GM23338 (cell line): Measurements from ENCODE around the gene ETF1. TPM values are rescaled to one million over a fixed set of nuclear protein-coding genes. Genes with fewer than 3 reads are reported as not detected.
A peak's percentile ranks its signal among the peaks of the same experiment; 100 is the strongest.

Experiments
- ATAC-seq: fragments of 200-7000 bp; cut with Tn5 transposase; 3 replicates; pipeline ENCODE4 v1.9.1; 2020
- DNase-seq: peaks from one replicate; pipeline ENCODE4 v3.0.0-alpha.2; 2015; ENCODE audit warnings: low spot score
- H2AFZ ChIP-seq: fragments of 200-600 bp; sonication (generic); 2 replicates; pipeline ENCODE4 v1.8.0; 2016; ENCODE audit warnings: antibody characterized with exemption, mild to moderate bottlenecking, moderate library complexity
- H3F3A ChIP-seq: fragments of 200-600 bp; sonication (generic); replicated peaks from 2 replicates; pipeline ENCODE4 v1.8.0; 2017; ENCODE audit warnings: antibody characterized with exemption, mixed run types, low read depth
- H3K27ac ChIP-seq: fragments of 200-600 bp; sonication (generic); 2 replicates; pipeline ENCODE4 v1.6.1; 2016; ENCODE audit warnings: low read depth
- H3K27me3 ChIP-seq: fragments of 200-600 bp; sonication (generic); 2 replicates; pipeline ENCODE4 v1.8.0; 2016; ENCODE audit warnings: mild to moderate bottlenecking, mixed run types, moderate library complexity; ENCODE audit not compliant: insufficient read depth
- H3K36me3 ChIP-seq: fragments of 200-600 bp; sonication (generic); 2 replicates; pipeline ENCODE4 v1.8.0; 2016; ENCODE audit warnings: mild to moderate bottlenecking; ENCODE audit not compliant: insufficient read depth
- H3K4me1 ChIP-seq: fragments of 200-600 bp; sonication (generic); 2 replicates; pipeline ENCODE4 v1.8.0; 2016; ENCODE audit warnings: mild to moderate bottlenecking, moderate library complexity; ENCODE audit not compliant: insufficient read depth
- H3K4me2 ChIP-seq: fragments of 200-600 bp; sonication (generic); 2 replicates; pipeline ENCODE4 v1.7.1; 2017; ENCODE audit warnings: mixed run types
- H3K4me3 ChIP-seq: fragments of 200-600 bp; sonication (generic); 2 replicates; pipeline ENCODE4 v1.6.1; 2016; ENCODE audit warnings: mixed run types
- H3K79me2 ChIP-seq: fragments of 200-600 bp; sonication (generic); replicated peaks from 2 replicates; pipeline ENCODE4 v1.8.0; 2017; ENCODE audit warnings: mild to moderate bottlenecking; ENCODE audit not compliant: insufficient read depth
- H3K9me2 ChIP-seq: fragments of 200-600 bp; sonication (generic); 2 replicates; pipeline ENCODE4 v1.8.0; 2017; ENCODE audit not compliant: insufficient read depth
- H4K20me1 ChIP-seq: fragments of 200-600 bp; sonication (generic); replicated peaks from 2 replicates; pipeline ENCODE4 v1.8.0; 2017; ENCODE audit warnings: mild to moderate bottlenecking; ENCODE audit not compliant: insufficient read depth
- H3K27ac Mint-ChIP-seq: 2 replicates; pipeline ENCODE4 v1.8.0; 2020; ENCODE audit warnings: inconsistent platforms, mild to moderate bottlenecking, moderate library complexity, mixed read lengths
- H3K27me3 Mint-ChIP-seq: 3 replicates; pipeline ENCODE4 v1.8.0; 2022; ENCODE audit warnings: low read depth, mild to moderate bottlenecking, moderate library complexity, mixed read lengths, inconsistent platforms; ENCODE audit not compliant: insufficient read depth, poor library complexity
- H3K36me3 Mint-ChIP-seq: 3 replicates; pipeline ENCODE4 v1.8.0; 2021; ENCODE audit warnings: low read depth, mild to moderate bottlenecking, inconsistent platforms, moderate library complexity, mixed read lengths
- H3K4me1 Mint-ChIP-seq: 3 replicates; pipeline ENCODE4 v1.8.0; 2020; ENCODE audit warnings: mild to moderate bottlenecking, inconsistent platforms, mixed read lengths
- H3K4me3 Mint-ChIP-seq: 3 replicates; pipeline ENCODE4 v1.8.0; 2021; ENCODE audit warnings: moderate library complexity, mild to moderate bottlenecking, inconsistent platforms, mixed read lengths
- H3K9me3 Mint-ChIP-seq: 3 replicates; pipeline ENCODE4 v1.8.0; 2020; ENCODE audit warnings: moderate library complexity, mild to moderate bottlenecking, inconsistent platforms, mixed read lengths
- CREB1 ChIP-seq: fragments of 250-450 bp; sonication (Bioruptor Pico); IDR thresholded peaks from 2 replicates; pipeline ENCODE4 v1.5.0; 2020; ENCODE audit warnings: low read depth, mild to moderate bottlenecking, moderate library complexity
- CTCF ChIP-seq, 2 experiments: fragments of 200-600 bp in 1 of 2; sonication (generic) in 1 of 2; conservative IDR thresholded peaks; 2 replicates each; pipeline versions ENCODE4 v1.5.1 to v1.6.1; 2016 to 2017; ENCODE audit warnings: antibody characterized with exemption in 2 of 2, low read depth in 2 of 2, mild to moderate bottlenecking in 2 of 2, moderate library complexity in 1 of 2
- ETS1 ChIP-seq: IDR thresholded peaks from 2 replicates; pipeline ENCODE4 v1.6.1; 2016; ENCODE audit warnings: antibody characterized with exemption
- EZH2 ChIP-seq: fragments of 200-600 bp; sonication (generic); IDR thresholded peaks from one replicate; pipeline ENCODE4 v1.8.0; 2017; ENCODE audit warnings: antibody characterized with exemption, mild to moderate bottlenecking, low read depth; ENCODE audit not compliant: unreplicated experiment
- EZH2phosphoT487 ChIP-seq: fragments of 200-600 bp; sonication (generic); IDR thresholded peaks from one replicate; pipeline ENCODE4 v1.8.1; 2018; ENCODE audit warnings: antibody characterized with exemption; ENCODE audit not compliant: unreplicated experiment
- JUNB ChIP-seq: IDR thresholded peaks from one replicate; pipeline ENCODE4 v1.6.1; 2016; ENCODE audit warnings: antibody characterized with exemption; ENCODE audit not compliant: unreplicated experiment
- NANOG ChIP-seq: IDR thresholded peaks from 2 replicates; pipeline ENCODE4 v1.6.1; 2016; ENCODE audit warnings: antibody characterized with exemption, borderline replicate concordance
- POLR2AphosphoS5 ChIP-seq: IDR thresholded peaks from 2 replicates; pipeline ENCODE4 v1.6.1; 2016; ENCODE audit warnings: antibody characterized with exemption, low read depth
- REST ChIP-seq: IDR thresholded peaks from one replicate; pipeline ENCODE4 v1.6.1; 2018; ENCODE audit warnings: antibody characterized with exemption; ENCODE audit not compliant: unreplicated experiment
- STAT1 ChIP-seq: IDR thresholded peaks from one replicate; pipeline ENCODE4 v1.6.1; 2016; ENCODE audit warnings: antibody characterized with exemption; ENCODE audit not compliant: unreplicated experiment
- ZNF114 ChIP-seq: fragments of 250-450 bp; sonication (Bioruptor Pico); IDR thresholded peaks from 2 replicates; pipeline ENCODE4 v1.5.0; 2020; ENCODE audit warnings: mild to moderate bottlenecking, moderate library complexity
- ZNF331 ChIP-seq: fragments of 250-450 bp; sonication (Bioruptor Pico); IDR thresholded peaks from 2 replicates; pipeline ENCODE4 v1.5.0; 2020; ENCODE audit warnings: low read depth, mild to moderate bottlenecking, moderate library complexity
- ZNF462 ChIP-seq: fragments of 250-450 bp; sonication (Bioruptor Pico); IDR thresholded peaks from 2 replicates; pipeline ENCODE4 v1.5.0; 2020; ENCODE audit warnings: mild to moderate bottlenecking, moderate library complexity
- long read RNA-seq: library from polyadenylated mRNA; unstranded; transcript quantifications from one replicate; pipeline ENCODE4 v2.0.0, GENCODE V29; 2020; ENCODE audit not compliant: unreplicated experiment
- polyA plus RNA-seq: library from polyadenylated mRNA; unstranded; fragments of >200 nt; fragmentation: Nextera tagmentation; extraction: Ambion mirVana; gene quantifications from 2 replicates; pipeline ENCODE4 v1.2.1, GENCODE V29; 2016
- total RNA-seq: library from RNA; depleted of rRNA; stranded (reverse); fragments of >200 nt; shearing (Covaris generic); gene quantifications from 2 replicates; pipeline ENCODE4 v1.2.3, GENCODE V29; 2014; rRNA removed

Gene ETF1
- total RNA-seq (134 and 136 TPM in 2 replicates), polyA plus RNA-seq (56.7 and 68.9 TPM in 2 replicates)
- long read RNA-seq, transcript ETF1-201 (11 exons, 3,742 nt), result major isoform, 56 of 85 reads
- long read RNA-seq, partial matches to known transcripts, result 17 of 85 reads
- long read RNA-seq, other reads (novel, unspliced or antisense), result 11 of 85 reads

- Histone ChIP-seq H3K4me3 (peak within 1 kb of the TSS; percentile 96), H4K20me1 (peaks cover 57% of the 10 kb centered on the region), H3K27me3 (no peaks in the 10 kb centered on the region), H3K36me3 (peaks cover 13% of the 10 kb centered on the region; the same call in 1 of the 2 replicates), H3K4me1 (peaks cover 29% of the 10 kb centered on the region), H3F3A (no peaks in the 10 kb centered on the region), H3K9me2 (no peaks in the 10 kb centered on the region), H3K4me2 (peak within 1 kb of the TSS; percentile 99), H3K27ac (peak within 1 kb of the TSS; percentile 97), H3K79me2 (peaks cover 93% of the 10 kb centered on the region), H2AFZ (peak within 1 kb of the TSS; percentile 54; the same call in 1 of the 2 replicates)
- Mint-ChIP-seq H3K9me3 (no peaks in the 10 kb centered on the region), H3K27me3 (peaks cover 5% of the 10 kb centered on the region), H3K27ac (peak within 1 kb of the TSS; percentile 100), H3K4me3 (peak within 1 kb of the TSS; percentile 99), H3K4me1 (peaks cover 19% of the 10 kb centered on the region), H3K36me3 (peaks cover 43% of the 10 kb centered on the region)
- TF ChIP-seq EZH2phosphoT487, result no peak
- TF ChIP-seq ETS1, result peak; percentile 85
- TF ChIP-seq EZH2, result no peak
- no peak for TF ChIP-seq REST
- peak; percentile 79 for TF ChIP-seq POLR2AphosphoS5
- TF ChIP-seq ZNF462 (CRISPR knock-in tag), result no peak
- no peak for TF ChIP-seq CTCF (conservative IDR thresholded peaks at IDR 0.05; ENCODE audit: low read depth in 2 of 2)
- no peak for TF ChIP-seq ZNF331 (CRISPR knock-in tag)
- no peak for TF ChIP-seq JUNB
- TF ChIP-seq ZNF114, result no peak
- TF ChIP-seq STAT1, result no peak
- TF ChIP-seq CREB1 (CRISPR knock-in tag), result peak; percentile 95
- no peak for TF ChIP-seq NANOG
- ATAC-seq (peak; percentile 92), DNase-seq (peak; percentile 99)
Observed at GRCh38 chr5:138542956-138543729, at the start of gene ETF1. Gene ETF1 (minus strand): TSS chr5:138543236. CDS start chr5:138542918, 318 bp downstream.
